MG63 (cell line): Measurements from ENCODE around the gene ABHD12. TPM values are rescaled to one million over a fixed set of nuclear protein-coding genes. Genes with fewer than 3 reads are reported as not detected.

Source experiments
- DNase-seq: peaks from one replicate; pipeline ENCODE4 v3.0.0-alpha.2; 2020
- H3K27me3 ChIP-seq: fragments of 250-450 bp; sonication (Bioruptor Pico); 2 replicates; pipeline ENCODE4 v1.5.1; 2020; ENCODE audit warnings: mild to moderate bottlenecking, moderate library complexity
- H3K36me3 ChIP-seq: fragments of 250-450 bp; sonication (Bioruptor Pico); 2 replicates; pipeline ENCODE4 v1.5.1; 2020; ENCODE audit warnings: mild to moderate bottlenecking, moderate library complexity
- H3K4me3 ChIP-seq: fragments of 250-450 bp; sonication (Bioruptor Pico); 2 replicates; pipeline ENCODE4 v1.5.1; 2020; ENCODE audit warnings: mild to moderate bottlenecking, moderate library complexity
- H3K9me3 ChIP-seq: fragments of 250-450 bp; sonication (Bioruptor Pico); 2 replicates; pipeline ENCODE4 v1.5.1; 2020; ENCODE audit warnings: mild to moderate bottlenecking, moderate library complexity
- total RNA-seq: library from RNA; depleted of rRNA; stranded (reverse); fragments of >200 nt; shearing (Covaris generic); gene quantifications from 2 replicates; pipeline ENCODE4 v1.2.3, GENCODE V29; 2014; ENCODE audit warnings: low replicate concordance

The ABHD12 gene
- total RNA-seq, 1 experiment from 2014 or later = 15.9 TPM

DNA sequence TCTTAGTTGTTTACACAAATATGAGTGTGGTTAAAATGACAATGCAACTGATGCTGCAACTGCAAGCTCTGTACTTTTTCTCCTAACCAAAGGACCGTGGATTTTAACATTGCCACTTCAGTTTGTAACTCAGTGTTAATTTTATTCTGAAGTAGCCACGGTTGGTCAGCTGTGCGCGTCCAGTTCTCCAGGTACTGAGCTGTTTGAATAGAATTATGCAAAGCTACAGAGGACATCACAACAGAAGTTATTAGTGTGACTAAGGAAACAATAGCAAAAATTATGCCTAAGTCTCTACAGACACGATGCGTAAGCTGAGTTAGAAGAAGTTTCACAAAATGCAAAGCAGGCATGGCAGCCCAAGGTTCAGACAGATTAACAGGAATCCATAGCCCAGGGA is 4.4 kb upstream of the ABHD12 start:
- Histone ChIP-seq H3K9me3 (no peaks in the 10 kb centered on the region), H3K27me3 (no peaks in the 10 kb centered on the region)
- DNase-seq = no peak

GRCh38 chr20:25394276-25394675 is 3.6 kb upstream of the ABHD12 start:
- H3K9me3 ChIP-seq = no peaks in the 10 kb centered on the region
- no peaks in the 10 kb centered on the region for H3K27me3 ChIP-seq
- no peak overlapping the region for H3K4me3 ChIP-seq
- no peaks in the 10 kb centered on the region; the same call in 1 of the 2 replicates for H3K36me3 ChIP-seq
- DNase-seq = peak; percentile 74

More for the DNA sequence above, 4.4 kb upstream of the ABHD12 start:
- H3K36me3 ChIP-seq = no peaks in the 10 kb centered on the region
- no peak overlapping the region for H3K4me3 ChIP-seq

DNA sequence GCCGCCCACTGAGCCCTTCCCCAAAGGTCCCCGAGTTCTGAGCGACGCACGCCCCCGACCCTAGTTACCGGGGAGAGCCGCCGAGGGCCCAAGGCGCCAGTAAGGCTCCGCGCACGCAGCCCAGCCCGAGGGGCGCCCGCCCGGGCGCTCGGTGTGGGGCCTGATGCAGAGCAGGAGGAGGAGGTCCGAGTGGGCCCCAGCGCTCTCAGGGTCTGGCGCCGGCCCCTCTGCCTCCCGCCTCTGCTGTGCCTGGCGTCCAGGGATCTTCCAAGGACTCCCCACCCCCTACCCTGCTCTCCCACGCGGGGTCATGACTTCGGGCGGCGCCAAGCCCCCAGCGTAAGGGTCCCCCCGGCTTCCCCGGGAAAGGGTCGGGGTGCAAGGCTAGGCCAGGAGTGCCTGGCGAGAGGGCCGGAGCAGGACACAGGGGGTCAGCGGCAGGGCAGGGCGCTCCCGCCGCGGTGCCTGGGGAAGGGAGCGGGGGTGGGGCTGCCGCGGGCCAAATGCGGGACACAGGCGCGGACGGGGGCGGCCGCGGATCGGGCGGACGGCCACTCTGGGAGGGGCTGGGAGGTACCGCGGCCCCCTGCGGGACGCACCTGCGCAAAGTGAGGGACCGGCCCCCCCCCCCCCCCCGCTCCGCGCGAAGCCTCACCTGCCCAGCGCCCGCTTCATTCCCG is 637 bp downstream of the ABHD12 start:
- Histone ChIP-seq H3K36me3 (no peaks in the 10 kb centered on the region; the same call in 1 of the 2 replicates), H3K27me3 (no peaks in the 10 kb centered on the region), H3K4me3 (peak overlapping the region; percentile 81), H3K9me3 (no peaks in the 10 kb centered on the region)
- peak; percentile 25 for DNase-seq

- H3K27me3 ChIP-seq = no peaks in the 10 kb centered on the region
- no peaks in the 10 kb centered on the region for H3K9me3 ChIP-seq
- H3K4me3 ChIP-seq = peak overlapping the region; percentile 81
- H3K36me3 ChIP-seq = peaks cover 3% of the 10 kb centered on the region
- DNase-seq = no peak
These were observed 1.2 kb downstream of the ABHD12 start for GRCh38 chr20:25389401-25389857.

DNA sequence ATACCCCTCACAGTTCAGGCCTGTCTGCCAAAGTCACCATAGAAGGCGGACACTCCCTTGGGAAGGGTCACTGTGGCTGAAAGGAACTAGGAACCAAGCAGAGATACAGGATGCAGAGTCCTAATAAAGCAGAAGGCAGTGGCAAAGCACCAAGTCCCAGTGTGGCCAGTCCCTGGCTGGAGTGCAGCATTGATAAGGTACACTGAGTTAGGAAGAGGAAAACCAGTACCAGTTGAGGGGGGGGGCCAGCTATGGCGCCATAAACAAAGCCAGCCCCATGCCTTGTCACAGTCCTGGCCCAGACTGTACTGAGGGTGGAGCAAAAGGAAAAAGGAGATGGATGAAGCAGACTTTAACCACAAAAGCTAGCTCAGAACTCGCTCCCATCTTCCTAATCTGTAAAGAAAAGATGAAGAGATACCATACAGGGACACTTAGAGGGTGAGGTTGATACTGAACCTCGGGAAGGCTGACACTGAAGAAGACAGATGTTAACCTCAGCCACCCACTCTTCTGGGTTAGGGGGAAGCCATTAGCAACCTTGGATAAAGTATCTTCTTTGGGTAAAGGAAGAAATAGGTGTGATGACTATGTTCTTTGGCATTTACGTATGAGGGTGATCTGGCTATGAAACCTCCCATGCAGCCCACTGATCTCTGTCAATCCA is 7.8 kb downstream of the ABHD12 start:
- DNase-seq = no peak
- Histone ChIP-seq H3K9me3 (no peaks in the 10 kb centered on the region), H3K27me3 (no peaks in the 10 kb centered on the region), H3K4me3 (no peak overlapping the region), H3K36me3 (peaks cover 9% of the 10 kb centered on the region)

- no peak overlapping the region for H3K4me3 ChIP-seq
- H3K27me3 ChIP-seq = no peaks in the 10 kb centered on the region
- peaks cover 9% of the 10 kb centered on the region for H3K36me3 ChIP-seq
- no peaks in the 10 kb centered on the region for H3K9me3 ChIP-seq
- DNase-seq = no peak
These were observed 9.6 kb downstream of the ABHD12 start for GRCh38 chr20:25380945-25381614.

DNA sequence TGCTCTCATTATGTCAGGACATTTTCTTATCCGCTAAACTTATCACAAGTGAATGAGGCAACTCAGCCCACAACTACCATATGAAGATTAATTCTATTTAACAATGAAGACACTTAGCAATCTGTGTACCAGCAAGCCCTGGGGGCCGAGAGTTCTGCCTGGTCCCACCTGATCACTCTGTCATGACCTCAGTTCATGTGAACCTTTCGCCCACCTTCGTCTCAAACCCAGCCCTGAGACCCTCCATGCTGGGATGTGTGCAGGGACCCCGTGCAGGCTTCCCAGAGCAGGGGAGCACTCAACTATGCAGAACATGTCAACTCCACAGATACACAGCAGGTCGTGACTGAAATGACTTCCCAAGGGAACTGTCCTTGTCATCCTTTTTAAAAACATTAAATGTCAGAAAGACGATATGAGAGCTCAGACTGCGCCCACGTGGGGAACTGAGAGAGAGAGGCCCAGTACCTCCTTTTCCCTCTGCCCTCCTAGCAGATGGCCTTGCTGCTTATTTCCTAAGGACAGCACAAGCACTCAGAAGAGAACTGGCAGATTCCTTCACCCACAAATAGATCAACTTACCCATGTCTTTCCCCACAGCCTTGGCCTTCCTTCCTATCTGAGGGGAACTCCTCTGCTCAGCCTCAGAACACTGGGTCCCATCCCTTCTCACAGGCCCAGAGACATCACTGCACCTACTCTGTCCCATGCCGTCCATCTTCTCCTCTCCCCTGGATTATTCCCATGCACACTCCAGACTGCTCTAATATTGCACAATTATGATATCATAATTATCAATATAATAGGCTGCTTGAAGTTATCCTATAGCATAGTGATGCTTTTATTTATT is 11.5 kb downstream of the ABHD12 start:
- H3K4me3 ChIP-seq = no peak overlapping the region
- peaks cover 11% of the 10 kb centered on the region for H3K36me3 ChIP-seq
- no peaks in the 10 kb centered on the region for H3K9me3 ChIP-seq
- no peaks in the 10 kb centered on the region for H3K27me3 ChIP-seq
- DNase-seq = no peak

GRCh38 chr20:25378189-25378883 is 12.3 kb downstream of the ABHD12 start:
- Histone ChIP-seq H3K4me3 (no peak overlapping the region), H3K36me3 (peaks cover 11% of the 10 kb centered on the region)

GRCh38 chr20:25376886-25377285 is 13.7 kb downstream of the ABHD12 start:
- Histone ChIP-seq H3K4me3 (no peak overlapping the region), H3K36me3 (peaks cover 7% of the 10 kb centered on the region), H3K27me3 (no peaks in the 10 kb centered on the region), H3K9me3 (peaks cover 3% of the 10 kb centered on the region)
- DNase-seq = no peak

More at GRCh38 chr20:25378189-25378883, 12.3 kb downstream of the ABHD12 start:
- Histone ChIP-seq H3K9me3 (no peaks in the 10 kb centered on the region), H3K27me3 (no peaks in the 10 kb centered on the region)
- no peak for DNase-seq

- peaks cover 4% of the 10 kb centered on the region; the same call in 1 of the 2 replicates for H3K36me3 ChIP-seq
- H3K9me3 ChIP-seq = peaks cover 3% of the 10 kb centered on the region
- DNase-seq = no peak
- no peak overlapping the region for H3K4me3 ChIP-seq
- H3K27me3 ChIP-seq = no peaks in the 10 kb centered on the region
These were observed 14.4 kb downstream of the ABHD12 start for GRCh38 chr20:25376236-25376635.

DNA sequence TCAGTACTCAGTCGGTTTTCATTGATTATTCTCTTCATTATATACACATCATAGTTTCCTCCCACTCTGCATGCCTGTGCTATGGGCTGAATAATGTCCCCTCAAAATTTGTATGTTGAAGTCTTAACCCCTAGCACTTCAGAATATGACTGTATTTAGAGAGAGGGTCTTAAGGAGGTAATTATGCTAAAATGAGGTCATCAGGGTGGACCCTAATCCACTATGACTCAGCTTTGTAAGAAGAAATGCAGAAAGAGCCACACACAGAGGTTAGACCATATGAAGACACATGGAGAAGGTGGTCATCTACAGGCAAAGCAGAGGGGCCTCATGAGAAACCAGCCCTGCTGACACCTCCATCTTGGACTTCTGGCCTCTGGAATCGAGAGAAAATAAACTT is 15.8 kb downstream of the ABHD12 start:
- H3K9me3 ChIP-seq = peaks cover 3% of the 10 kb centered on the region
- no peaks in the 10 kb centered on the region for H3K27me3 ChIP-seq
- H3K36me3 ChIP-seq = peaks cover 4% of the 10 kb centered on the region; the same call in 1 of the 2 replicates
- no peak overlapping the region for H3K4me3 ChIP-seq
- no peak for DNase-seq

DNA sequence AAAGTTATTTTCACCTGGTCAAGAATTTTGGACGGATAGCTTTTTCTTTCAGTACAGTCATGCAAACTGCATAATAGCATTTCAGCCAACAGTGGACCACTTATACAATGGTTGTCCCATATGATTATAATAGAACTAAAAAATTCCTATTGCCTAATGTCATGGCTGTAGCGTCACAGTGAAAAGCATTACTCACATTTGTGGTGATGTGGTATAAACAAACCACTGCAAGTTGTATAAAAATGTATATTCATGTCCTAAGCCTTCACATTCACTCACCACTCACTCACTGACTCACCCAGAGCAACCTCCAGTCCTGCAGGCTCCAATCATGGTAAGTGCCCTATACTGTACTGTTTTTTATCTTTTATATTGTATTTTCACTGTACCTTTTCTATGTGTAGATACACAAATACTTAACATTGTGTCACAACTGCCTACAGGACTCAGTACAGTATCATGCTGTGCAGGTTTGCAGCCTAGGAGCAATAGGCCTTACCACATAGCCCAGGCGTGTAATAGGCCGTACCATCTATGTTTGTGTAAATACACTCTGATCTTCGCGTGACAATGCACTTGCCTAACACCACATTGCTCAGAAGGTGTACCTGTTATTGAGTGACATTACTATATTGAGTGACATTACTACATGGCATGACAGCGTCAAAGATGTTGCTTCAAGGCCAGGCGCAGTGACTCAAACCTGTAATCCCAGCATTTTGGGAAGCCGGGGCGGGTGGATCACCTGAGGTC is 17.9 kb downstream of the ABHD12 start:
- Histone ChIP-seq H3K9me3 (peaks cover 3% of the 10 kb centered on the region), H3K36me3 (peaks cover 4% of the 10 kb centered on the region; the same call in 1 of the 2 replicates), H3K4me3 (no peak overlapping the region), H3K27me3 (no peaks in the 10 kb centered on the region)
- DNase-seq = peak; percentile 74

- Histone ChIP-seq H3K36me3 (no peaks in the 10 kb centered on the region; the same call in 1 of the 2 replicates), H3K27me3 (no peaks in the 10 kb centered on the region), H3K9me3 (peaks cover 3% of the 10 kb centered on the region), H3K4me3 (no peak overlapping the region)
- DNase-seq = no peak
These were observed 20.7 kb downstream of the ABHD12 start for GRCh38 chr20:25369971-25370370.

DNA sequence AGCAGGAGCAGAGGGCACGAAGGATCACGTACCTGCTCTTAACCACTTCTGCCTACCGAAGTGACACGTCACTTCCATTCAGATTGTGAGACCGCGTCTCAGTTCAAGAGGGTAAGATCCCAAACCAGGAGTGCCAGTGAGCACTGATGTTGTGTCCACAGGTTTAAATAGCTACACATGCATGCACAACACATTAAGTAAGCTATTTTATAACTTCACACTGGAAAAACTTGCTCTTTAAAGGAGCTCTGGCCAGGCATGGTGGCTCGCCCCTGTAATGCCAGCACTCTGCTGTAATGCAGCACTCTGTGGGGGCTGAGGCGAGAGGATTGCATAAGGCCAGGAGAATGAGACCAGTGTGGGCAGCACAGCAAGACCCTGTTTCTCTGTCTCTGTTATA is 21.1 kb downstream of the ABHD12 start:
- Histone ChIP-seq H3K4me3 (no peak overlapping the region), H3K9me3 (peaks cover 3% of the 10 kb centered on the region), H3K36me3 (no peaks in the 10 kb centered on the region), H3K27me3 (no peaks in the 10 kb centered on the region)
- no peak for DNase-seq

GRCh38 chr20:25368976-25369375 is 21.7 kb downstream of the ABHD12 start:
- Histone ChIP-seq H3K27me3 (no peaks in the 10 kb centered on the region), H3K4me3 (no peak overlapping the region), H3K36me3 (no peaks in the 10 kb centered on the region), H3K9me3 (peaks cover 3% of the 10 kb centered on the region)
- DNase-seq = no peak
